ENCODE measurements around the gene MAP7D1. TPM values are rescaled to one million over a fixed set of nuclear protein-coding genes. Genes with fewer than 3 reads are reported as not detected.

MAP7D1 gene
- total and polyA plus RNA-seq, 2 donors from 2014 or later: 47.5 to 78.7 TPM

DNA sequence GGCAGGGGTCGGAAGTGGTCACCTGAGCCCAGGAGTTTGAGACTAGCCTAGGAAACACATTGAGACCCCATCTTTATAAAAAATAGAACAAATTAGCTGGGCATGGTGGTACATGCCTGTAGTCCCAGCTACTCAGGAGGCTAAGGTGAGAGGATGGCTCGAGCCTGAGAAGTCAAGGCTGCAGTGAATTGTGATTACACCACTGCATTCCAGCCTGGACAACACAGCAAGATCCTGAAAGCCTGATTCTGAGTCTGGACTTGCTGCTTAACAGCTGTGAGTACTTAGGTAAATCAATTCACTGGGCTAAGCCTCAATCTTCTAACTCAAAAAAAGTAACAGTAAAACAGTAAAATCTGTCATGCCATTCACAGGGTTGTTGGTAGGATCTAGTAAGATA, 11.5 kb upstream of the MAP7D1 start:
- no peak for FAIRE-seq
- intact Hi-C loops (cut with DNase I): no loop called here
- no peak overlapping the region for H3K4me3 ChIP-seq (ENCODE audit: low read length in 3 of 3)
- TF ChIP-seq, protein P1, sequence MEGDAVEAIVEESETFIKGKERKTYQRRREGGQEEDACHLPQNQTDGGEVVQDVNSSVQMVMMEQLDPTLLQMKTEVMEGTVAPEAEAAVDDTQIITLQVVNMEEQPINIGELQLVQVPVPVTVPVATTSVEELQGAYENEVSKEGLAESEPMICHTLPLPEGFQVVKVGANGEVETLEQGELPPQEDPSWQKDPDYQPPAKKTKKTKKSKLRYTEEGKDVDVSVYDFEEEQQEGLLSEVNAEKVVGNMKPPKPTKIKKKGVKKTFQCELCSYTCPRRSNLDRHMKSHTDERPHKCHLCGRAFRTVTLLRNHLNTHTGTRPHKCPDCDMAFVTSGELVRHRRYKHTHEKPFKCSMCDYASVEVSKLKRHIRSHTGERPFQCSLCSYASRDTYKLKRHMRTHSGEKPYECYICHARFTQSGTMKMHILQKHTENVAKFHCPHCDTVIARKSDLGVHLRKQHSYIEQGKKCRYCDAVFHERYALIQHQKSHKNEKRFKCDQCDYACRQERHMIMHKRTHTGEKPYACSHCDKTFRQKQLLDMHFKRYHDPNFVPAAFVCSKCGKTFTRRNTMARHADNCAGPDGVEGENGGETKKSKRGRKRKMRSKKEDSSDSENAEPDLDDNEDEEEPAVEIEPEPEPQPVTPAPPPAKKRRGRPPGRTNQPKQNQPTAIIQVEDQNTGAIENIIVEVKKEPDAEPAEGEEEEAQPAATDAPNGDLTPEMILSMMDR (IDR thresholded peaks at IDR 0.05; ENCODE audit: borderline replicate concordance, extremely low read depth, insufficient read depth): no peak
- no peaks in the 10 kb centered on the region for H3K9me3 ChIP-seq (ENCODE audit: control insufficient read depth in 2 of 3, insufficient read depth in 1 of 3, low read length in 3 of 3)
- no peak overlapping the region for H3K9ac ChIP-seq (ENCODE audit: low read length in 3 of 3)
- peaks cover 0 to 5% (median 5%) of the 10 kb centered on the region in 3 donors for H3K36me3 ChIP-seq (ENCODE audit: control insufficient read depth in 2 of 3, insufficient read depth in 3 of 3, low read length in 3 of 3)
- H3K4me1 ChIP-seq (ENCODE audit: control insufficient read depth in 2 of 3, insufficient read depth in 2 of 3, low read depth in 1 of 3, low read length in 3 of 3): peaks cover 0 to 7% (median 6%) of the 10 kb centered on the region in 3 donors
- no peak overlapping the region for H3K27ac ChIP-seq (ENCODE audit: low read depth in 2 of 2, low read length in 2 of 2)
- DNase-seq: no peak
- H3K27me3 ChIP-seq (ENCODE audit: control insufficient read depth, insufficient read depth, low read length): no peaks in the 10 kb centered on the region

DNA sequence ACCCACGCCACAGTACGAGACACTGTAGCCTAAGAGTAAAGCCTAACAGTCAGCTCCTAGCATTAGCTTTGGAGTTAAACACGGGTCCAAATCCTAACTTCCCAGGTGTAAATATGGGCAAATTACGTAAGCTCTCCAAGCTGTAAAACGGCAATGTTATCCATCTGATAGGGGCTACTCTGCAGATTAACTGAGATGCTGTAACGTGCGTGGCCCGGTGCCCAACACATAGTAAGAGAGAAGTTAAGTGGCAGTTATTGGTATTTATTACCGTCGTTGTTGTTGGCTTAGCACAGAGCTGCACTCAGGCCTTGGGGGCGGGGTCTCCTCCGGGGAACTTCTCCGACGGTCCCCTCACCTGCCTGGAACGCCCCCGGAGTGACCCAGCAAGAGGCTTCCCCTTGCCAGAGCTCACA, 7.1 kb upstream of the MAP7D1 start:
- no peaks in the 10 kb centered on the region for H3K9me3 ChIP-seq (ENCODE audit: control insufficient read depth in 2 of 3, insufficient read depth in 1 of 3, low read length in 3 of 3)
- no peaks in the 10 kb centered on the region for H3K36me3 ChIP-seq (ENCODE audit: control insufficient read depth in 2 of 3, insufficient read depth in 3 of 3, low read length in 3 of 3)
- FAIRE-seq (no peak), DNase-seq (no peak)
- peak overlapping the region; percentile 91 to 94 for H3K27ac ChIP-seq (ENCODE audit: low read depth in 2 of 2, low read length in 2 of 2)
- H3K9ac ChIP-seq (ENCODE audit: low read length in 3 of 3): peak overlapping the region; percentile 31 to 85 (median 62)
- TF ChIP-seq, protein P1 (IDR thresholded peaks at IDR 0.05; ENCODE audit: borderline replicate concordance, extremely low read depth, insufficient read depth): no peak
- intact Hi-C loops (cut with DNase I): no loop called here
- no peaks in the 10 kb centered on the region for H3K27me3 ChIP-seq (ENCODE audit: control insufficient read depth, insufficient read depth, low read length)
- H3K4me3 ChIP-seq (ENCODE audit: low read length in 3 of 3): peak overlapping the region; percentile 60 to 96 (median 76)
- H3K4me1 ChIP-seq (ENCODE audit: control insufficient read depth in 2 of 3, insufficient read depth in 2 of 3, low read depth in 1 of 3, low read length in 3 of 3): peaks cover 7 to 19% (median 14%) of the 10 kb centered on the region in 3 donors

- H3K9me3 ChIP-seq (ENCODE audit: control insufficient read depth in 2 of 3, insufficient read depth in 1 of 3, low read length in 3 of 3): no peaks in the 10 kb centered on the region
- H3K27me3 ChIP-seq (ENCODE audit: control insufficient read depth, insufficient read depth, low read length): no peaks in the 10 kb centered on the region
- peak within 1 kb of the TSS; percentile 94 to 99 for H3K27ac ChIP-seq (ENCODE audit: low read depth in 2 of 2, low read length in 2 of 2)
- intact Hi-C loops (cut with DNase I): no loop called here
- peak within 1 kb of the TSS; percentile 60 to 96 (median 76) for H3K4me3 ChIP-seq (ENCODE audit: low read length in 3 of 3)
- DNase-seq (peak; percentile 100), FAIRE-seq (peak; percentile 74)
- H3K4me1 ChIP-seq (ENCODE audit: control insufficient read depth in 2 of 3, insufficient read depth in 2 of 3, low read depth in 1 of 3, low read length in 3 of 3): peaks cover 7 to 19% (median 14%) of the 10 kb centered on the region in 3 donors
- peak within 1 kb of the TSS; percentile 31 to 85 (median 62) for H3K9ac ChIP-seq (ENCODE audit: low read length in 3 of 3)
- TF ChIP-seq, protein P1 (IDR thresholded peaks at IDR 0.05; ENCODE audit: borderline replicate concordance, extremely low read depth, insufficient read depth): peak; percentile 92
- H3K36me3 ChIP-seq (ENCODE audit: control insufficient read depth in 2 of 3, insufficient read depth in 3 of 3, low read length in 3 of 3): no peaks in the 10 kb centered on the region
Measured at GRCh38 chr1:36149237-36149972, 6.6 kb upstream of the MAP7D1 start, which contains the start of gene TRAPPC3. TRAPPC3 (minus strand) TSS chr1:36149486; CDS start chr1:36149378, 108 bp downstream.
